Colonic mucosa (tissue), 4 donors: ENCODE measurements around the gene COL21A1. TPM values are rescaled to one million over a fixed set of nuclear protein-coding genes. Genes with fewer than 3 reads are reported as not detected.

ENCODE experiments used
- DNase-seq: peaks from one replicate; pipeline ENCODE4 v3.0.0-alpha.2; 2020
- H3K27ac ChIP-seq: fragments of 200-600 bp; one replicate; pipeline ENCODE4 v1.8.0; 2021
- H3K27me3 ChIP-seq: fragments of 200-600 bp; one replicate; pipeline ENCODE4 v1.8.0; 2021
- H3K36me3 ChIP-seq: fragments of 200-600 bp; one replicate; pipeline ENCODE4 v1.8.0; 2021
- H3K4me1 ChIP-seq: fragments of 200-600 bp; one replicate; pipeline ENCODE4 v1.8.0; 2021; ENCODE audit warnings: mild to moderate bottlenecking
- H3K4me3 ChIP-seq: fragments of 200-600 bp; one replicate; pipeline ENCODE4 v1.8.0; 2021
- H3K9ac ChIP-seq, 2 donors: one replicate each; pipeline ENCODE4 v1.7.0; 2013; ENCODE audit warnings: control low read depth in 2 of 2, low read depth in 2 of 2, low read length in 2 of 2
- H3K9me3 ChIP-seq: fragments of 200-600 bp; one replicate; pipeline ENCODE4 v1.8.0; 2021
- intact Hi-C: fragments of 100-400 bp; cut with DNase I; formaldehyde crosslinking; loops from one replicate; pipeline ENCODE4 v1.14.1; 2022
- total RNA-seq, 2 donors: library from RNA; stranded (reverse); fragmentation: NEBNext Ultra II Directional in 1 of 2; extraction: Animal tissue kit (Norgen Biotek cat#: 25700) in 1 of 2; gene quantifications; one replicate each; pipeline ENCODE4 v1.2.1, GENCODE V29; 2021
- TF ChIP-seq, protein P1 (sequence below): fragments of 200-600 bp; IDR thresholded peaks from one replicate; pipeline ENCODE4 v1.8.0; 2022; ENCODE audit warnings: antibody characterized with exemption, mild to moderate bottlenecking
- donor health status: healthy.
- donor health status: DM: no; HTN: no; CAD: no.
- donor health status: DM: no; HTN: no; CAD: no.

The COL21A1 gene
- total RNA-seq, 2 donors from 2014 or later, result 0.79 to 1.9 TPM

DNA sequence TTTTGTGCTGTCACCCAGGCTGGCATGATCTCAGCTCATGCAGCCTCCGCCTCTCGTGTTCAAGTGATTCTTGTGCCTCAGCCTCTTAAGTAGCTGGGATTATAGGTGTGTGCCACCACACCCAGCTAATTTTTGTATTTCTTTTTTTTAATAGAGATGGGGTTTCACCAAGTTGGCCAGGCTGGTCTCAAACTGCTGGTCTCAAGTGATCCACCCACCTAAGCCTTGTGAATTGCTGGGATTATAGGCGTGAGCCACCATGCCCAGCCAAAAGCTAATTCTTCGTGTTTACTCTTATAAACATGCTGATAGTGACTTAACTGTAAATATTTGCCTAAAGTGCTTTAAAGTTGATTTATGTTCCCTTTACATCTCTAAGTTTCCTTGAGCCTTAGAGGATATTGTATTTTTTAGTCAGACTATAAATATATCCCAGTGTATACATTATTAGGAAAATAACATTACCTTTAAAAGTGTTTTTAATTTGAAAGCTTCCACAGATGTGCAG, 91.7 kb downstream of the COL21A1 start:
- Histone ChIP-seq H3K9me3 (no peaks in the 10 kb centered on the region), H3K4me3 (no peak overlapping the region), H3K27me3 (no peaks in the 10 kb centered on the region), H3K9ac (no peak overlapping the region), H3K4me1 (no peaks in the 10 kb centered on the region), H3K36me3 (no peaks in the 10 kb centered on the region), H3K27ac (no peak overlapping the region)
- intact Hi-C loops, result no loop called here
- TF ChIP-seq, protein P1, sequence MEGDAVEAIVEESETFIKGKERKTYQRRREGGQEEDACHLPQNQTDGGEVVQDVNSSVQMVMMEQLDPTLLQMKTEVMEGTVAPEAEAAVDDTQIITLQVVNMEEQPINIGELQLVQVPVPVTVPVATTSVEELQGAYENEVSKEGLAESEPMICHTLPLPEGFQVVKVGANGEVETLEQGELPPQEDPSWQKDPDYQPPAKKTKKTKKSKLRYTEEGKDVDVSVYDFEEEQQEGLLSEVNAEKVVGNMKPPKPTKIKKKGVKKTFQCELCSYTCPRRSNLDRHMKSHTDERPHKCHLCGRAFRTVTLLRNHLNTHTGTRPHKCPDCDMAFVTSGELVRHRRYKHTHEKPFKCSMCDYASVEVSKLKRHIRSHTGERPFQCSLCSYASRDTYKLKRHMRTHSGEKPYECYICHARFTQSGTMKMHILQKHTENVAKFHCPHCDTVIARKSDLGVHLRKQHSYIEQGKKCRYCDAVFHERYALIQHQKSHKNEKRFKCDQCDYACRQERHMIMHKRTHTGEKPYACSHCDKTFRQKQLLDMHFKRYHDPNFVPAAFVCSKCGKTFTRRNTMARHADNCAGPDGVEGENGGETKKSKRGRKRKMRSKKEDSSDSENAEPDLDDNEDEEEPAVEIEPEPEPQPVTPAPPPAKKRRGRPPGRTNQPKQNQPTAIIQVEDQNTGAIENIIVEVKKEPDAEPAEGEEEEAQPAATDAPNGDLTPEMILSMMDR, result no peak
- no peak for DNase-seq

DNA sequence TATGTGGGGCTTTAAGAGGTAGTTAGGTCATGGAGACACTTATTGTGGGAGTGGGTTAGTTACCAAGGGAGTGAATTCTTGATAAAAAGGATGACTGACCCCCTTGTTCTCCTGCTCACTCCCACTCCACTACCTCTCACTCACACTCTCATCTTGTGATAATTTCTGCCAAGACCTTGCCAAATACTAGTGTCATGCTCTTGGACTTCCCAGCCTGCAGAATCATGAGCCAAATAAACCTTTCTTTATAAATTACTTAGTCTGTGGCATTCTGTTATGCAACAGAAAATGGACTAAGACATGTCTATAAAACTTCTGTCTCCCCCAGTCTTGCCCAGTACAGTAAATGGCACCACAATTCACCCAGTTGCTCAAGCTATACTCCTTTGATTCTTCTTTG, 93.3 kb downstream of the COL21A1 start:
- Histone ChIP-seq H3K36me3 (no peaks in the 10 kb centered on the region), H3K4me1 (no peaks in the 10 kb centered on the region), H3K9me3 (no peaks in the 10 kb centered on the region), H3K27me3 (no peaks in the 10 kb centered on the region), H3K4me3 (no peak overlapping the region), H3K27ac (no peak overlapping the region), H3K9ac (no peak overlapping the region)
- TF ChIP-seq, protein P1, result no peak
- intact Hi-C loops, result no loop called here
- no peak for DNase-seq

DNA sequence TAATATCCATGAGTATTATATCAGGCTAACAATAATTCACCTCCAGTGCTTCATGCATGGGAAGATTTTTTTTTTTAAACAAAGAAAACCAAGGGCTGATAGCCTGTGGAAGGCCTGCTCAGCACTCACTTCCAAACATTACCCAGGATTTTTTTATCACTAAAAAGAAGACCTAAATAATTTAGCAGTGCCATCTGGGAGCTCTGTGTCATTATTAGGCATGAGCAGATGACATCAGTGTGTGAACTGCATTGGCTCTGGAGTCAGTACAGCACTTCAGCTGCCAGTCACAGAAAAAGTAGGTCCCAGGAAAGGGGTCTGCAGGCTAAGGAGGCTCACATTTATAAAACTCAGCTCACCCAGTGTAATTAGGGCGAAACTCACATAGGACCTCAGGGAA, 94.8 kb downstream of the COL21A1 start:
- Histone ChIP-seq H3K27me3 (no peaks in the 10 kb centered on the region), H3K4me3 (no peak overlapping the region), H3K36me3 (no peaks in the 10 kb centered on the region), H3K4me1 (no peaks in the 10 kb centered on the region), H3K27ac (no peak overlapping the region), H3K9me3 (no peaks in the 10 kb centered on the region), H3K9ac (no peak overlapping the region)
- intact Hi-C loops, result no loop called here
- TF ChIP-seq, protein P1, result no peak
- DNase-seq, result no peak

DNA sequence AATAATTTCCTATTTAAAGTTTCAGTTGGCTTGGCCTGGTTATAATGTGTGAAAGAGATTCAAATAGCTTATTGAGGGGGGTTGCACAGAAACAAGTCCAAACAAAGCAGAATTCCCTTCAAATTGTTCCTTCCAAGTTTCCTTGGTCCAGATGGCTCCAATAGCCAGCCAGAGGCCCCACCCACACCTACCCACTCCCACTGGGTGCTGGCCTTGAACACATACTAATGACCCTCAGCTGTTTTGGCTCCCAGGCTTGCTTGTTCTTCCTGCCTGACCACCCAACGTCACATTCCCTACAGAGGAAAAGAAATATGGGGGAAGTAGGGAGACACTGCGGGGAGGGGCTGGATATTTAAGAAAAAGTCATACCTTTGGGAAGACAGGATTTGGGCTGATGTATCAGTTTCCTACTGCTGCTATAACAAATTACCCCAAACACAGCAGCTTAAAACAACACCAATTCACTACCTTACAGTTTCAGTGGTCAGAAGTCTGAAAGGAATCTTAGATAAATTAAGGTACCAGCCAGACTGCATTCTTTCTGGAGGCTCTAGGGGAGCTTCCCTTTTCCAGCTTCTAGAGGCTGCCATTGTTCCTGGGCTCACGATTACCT, 95.7 kb downstream of the COL21A1 start:
- Histone ChIP-seq H3K4me1 (no peaks in the 10 kb centered on the region), H3K9me3 (no peaks in the 10 kb centered on the region), H3K4me3 (no peak overlapping the region), H3K27ac (no peak overlapping the region), H3K27me3 (no peaks in the 10 kb centered on the region), H3K9ac (no peak overlapping the region), H3K36me3 (no peaks in the 10 kb centered on the region)
- intact Hi-C loops, result no loop called here
- DNase-seq, result no peak
- TF ChIP-seq, protein P1, result no peak

DNA sequence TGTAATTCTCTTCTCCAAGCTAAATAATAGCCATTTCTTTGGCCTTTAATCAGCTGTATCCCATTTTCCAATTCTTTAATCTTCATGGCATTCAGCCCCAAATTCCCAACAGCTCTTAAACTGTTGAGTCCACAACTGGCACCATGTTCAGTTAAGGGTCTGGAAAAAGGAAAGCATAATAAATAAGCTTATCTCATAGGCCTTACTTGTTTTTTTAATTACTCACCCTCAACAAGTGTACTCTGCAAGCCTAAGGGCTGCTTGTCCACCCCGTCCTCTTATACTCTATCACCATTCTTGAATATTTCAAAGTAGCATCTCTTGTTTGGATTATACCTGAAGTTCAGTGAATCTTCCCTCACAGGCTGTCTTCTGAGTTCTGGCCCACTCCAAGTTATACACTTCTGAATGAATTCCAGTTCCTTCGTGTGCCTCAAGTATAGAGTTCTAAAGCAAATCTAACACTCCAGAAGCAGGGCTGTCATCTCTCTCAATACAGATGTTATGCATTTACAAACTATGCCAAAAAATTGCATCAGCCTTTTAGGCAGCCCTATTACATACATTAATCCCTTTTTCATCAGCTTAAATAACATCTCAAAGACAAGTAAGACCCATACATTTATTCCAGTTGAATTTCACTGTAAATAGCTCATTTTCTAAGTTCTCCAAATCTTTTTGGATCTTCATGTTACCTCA, 98.7 kb downstream of the COL21A1 start:
- Histone ChIP-seq H3K9ac (no peak overlapping the region), H3K27ac (no peak overlapping the region), H3K36me3 (no peaks in the 10 kb centered on the region), H3K4me1 (no peaks in the 10 kb centered on the region), H3K9me3 (no peaks in the 10 kb centered on the region), H3K4me3 (no peak overlapping the region), H3K27me3 (no peaks in the 10 kb centered on the region)
- TF ChIP-seq, protein P1, result no peak
- intact Hi-C loops, result no loop called here
- no peak for DNase-seq
